ENCODE results near the gene SSBP2.

The SSBP2 gene

GRCh38 chr5:81759632-81760005 lies 8.7 kb upstream of the SSBP2 start:
- H3K4me3 ChIP-seq (ENCODE audit: low read depth, low read length): no peak overlapping the region
- ChIA-PET POLR2A (no interaction called here), CTCF (interaction anchor here (0.6 kb wide), 1 partner anchor 461 kb away, joined by 3 read pairs; no protein-coding TSS in a partner anchor)
- no peak for TF ChIP-seq CTCF (IDR thresholded peaks at IDR 0.05; ENCODE audit: insufficient read depth, low read length, missing control alignments)
- no peak for DNase-seq (ENCODE audit: low read depth, low spot score)

GRCh38 chr5:81757404-81757803 lies 6.5 kb upstream of the SSBP2 start:
- TF ChIP-seq CTCF (IDR thresholded peaks at IDR 0.05; ENCODE audit: insufficient read depth, low read length, missing control alignments): no peak
- CTCF ChIA-PET: interaction anchor here (1.5 kb wide), 1 partner anchor 81 kb away, joined by 3 read pairs; no protein-coding TSS in a partner anchor
- H3K4me3 ChIP-seq (ENCODE audit: low read depth, low read length): no peak overlapping the region
- DNase-seq (ENCODE audit: low read depth, low spot score): no peak
- POLR2A ChIA-PET: no interaction called here

GRCh38 chr5:81756016-81756415 lies 5.1 kb upstream of the SSBP2 start:
- ChIA-PET CTCF (interaction anchor here (0.8 to 1.9 kb wide), 3 partner anchors 21 to 409 kb away, joined by 3 to 10 read pairs (median 4); no protein-coding TSS in a partner anchor), POLR2A (interaction anchor here (0.7 to 1.8 kb wide), 4 partner anchors 13 to 522 kb away, joined by 3 to 11 read pairs (median 4); partner anchors contain the start of gene RPS23)
- no peak for DNase-seq (ENCODE audit: low read depth, low spot score)

GRCh38 chr5:81755320-81755719 lies 4.4 kb upstream of the SSBP2 start:
- no peak overlapping the region for H3K4me3 ChIP-seq (ENCODE audit: low read depth, low read length)
- ChIA-PET CTCF (interaction anchor here (0.9 to 1.9 kb wide), 4 partner anchors 22 to 410 kb away, joined by 3 to 10 read pairs (median 6); no protein-coding TSS in a partner anchor), POLR2A (interaction anchor here (0.6 to 1.8 kb wide), 6 partner anchors 14 to 523 kb away, joined by 3 to 11 read pairs (median 4); partner anchors contain the start of gene RPS23)
- TF ChIP-seq CTCF (IDR thresholded peaks at IDR 0.05; ENCODE audit: insufficient read depth, low read length, missing control alignments): no peak
- DNase-seq (ENCODE audit: low read depth, low spot score): peak; percentile 75

More at GRCh38 chr5:81756016-81756415, 5.1 kb upstream of the SSBP2 start:
- TF ChIP-seq CTCF (IDR thresholded peaks at IDR 0.05; ENCODE audit: insufficient read depth, low read length, missing control alignments): no peak
- no peak overlapping the region for H3K4me3 ChIP-seq (ENCODE audit: low read depth, low read length)

- DNase-seq (ENCODE audit: low read depth, low spot score): no peak
- TF ChIP-seq CTCF (IDR thresholded peaks at IDR 0.05; ENCODE audit: insufficient read depth, low read length, missing control alignments): no peak
- ChIA-PET CTCF (interaction anchor here (0.9 to 1.9 kb wide), 4 partner anchors 45 to 411 kb away, joined by 3 to 10 read pairs (median 6); no protein-coding TSS in a partner anchor), POLR2A (interaction anchor here (0.6 to 1.8 kb wide), 3 partner anchors 14 to 97 kb away, joined by 3 to 11 read pairs (median 3); no protein-coding TSS in a partner anchor)
- H3K4me3 ChIP-seq (ENCODE audit: low read depth, low read length): no peak overlapping the region
These were observed 3.7 kb upstream of the SSBP2 start for GRCh38 chr5:81754621-81755020.

GRCh38 chr5:81753429-81753828 lies 2.5 kb upstream of the SSBP2 start:
- no peak for TF ChIP-seq CTCF (IDR thresholded peaks at IDR 0.05; ENCODE audit: insufficient read depth, low read length, missing control alignments)
- no peak overlapping the region for H3K4me3 ChIP-seq (ENCODE audit: low read depth, low read length)
- ChIA-PET CTCF (interaction anchor here (4.0 kb wide), 1 partner anchor 97 kb away, joined by 38 read pairs; no protein-coding TSS in a partner anchor), POLR2A (no interaction called here)
- no peak for DNase-seq (ENCODE audit: low read depth, low spot score)
